Neutrophil (primary cell): ENCODE data around the gene DCN.

Experiments
- H3K27ac ChIP-seq: fragments of 200-600 bp; sonication (generic); 2 replicates; pipeline ENCODE4 v1.5.1; 2016; ENCODE audit warnings: mild to moderate bottlenecking, moderate library complexity
- H3K27me3 ChIP-seq: fragments of 200-600 bp; sonication (generic); 2 replicates; pipeline ENCODE4 v1.6.0; 2016; ENCODE audit warnings: mild to moderate bottlenecking
- H3K36me3 ChIP-seq: fragments of 200-600 bp; sonication (generic); 2 replicates; pipeline ENCODE4 v1.5.1; 2017
- H3K4me1 ChIP-seq, 2 experiments: fragments of 200-600 bp in 1 of 2; sonication (generic) in 1 of 2; 1 replicate in 1 of 2; 2 replicates in 1 of 2; pipeline versions ENCODE4 v1.5.1 to v1.6.1; 2013 to 2016; ENCODE audit warnings: low read depth in 1 of 2, low read length in 1 of 2, mild to moderate bottlenecking in 1 of 2, moderate library complexity in 1 of 2; ENCODE audit not compliant: control insufficient read depth in 1 of 2, insufficient read depth in 1 of 2
- H3K4me3 ChIP-seq, 2 experiments: fragments of 200-600 bp in 1 of 2; sonication (generic) in 1 of 2; 1 replicate in 1 of 2; 2 replicates in 1 of 2; pipeline ENCODE4 v1.5.1; 2013 to 2016; ENCODE audit warnings: low read depth in 1 of 2, low read length in 1 of 2, mild to moderate bottlenecking in 1 of 2, moderate library complexity in 1 of 2
- H3K9me3 ChIP-seq: fragments of 200-600 bp; sonication (generic); 2 replicates; pipeline ENCODE4 v1.5.1; 2016
- TF ChIP-seq, protein P1 (sequence below): fragments of 200-600 bp; sonication (generic); IDR thresholded peaks from 2 replicates; pipeline ENCODE4 v1.5.1; 2016; ENCODE audit warnings: antibody characterized with exemption

Gene DCN

DNA sequence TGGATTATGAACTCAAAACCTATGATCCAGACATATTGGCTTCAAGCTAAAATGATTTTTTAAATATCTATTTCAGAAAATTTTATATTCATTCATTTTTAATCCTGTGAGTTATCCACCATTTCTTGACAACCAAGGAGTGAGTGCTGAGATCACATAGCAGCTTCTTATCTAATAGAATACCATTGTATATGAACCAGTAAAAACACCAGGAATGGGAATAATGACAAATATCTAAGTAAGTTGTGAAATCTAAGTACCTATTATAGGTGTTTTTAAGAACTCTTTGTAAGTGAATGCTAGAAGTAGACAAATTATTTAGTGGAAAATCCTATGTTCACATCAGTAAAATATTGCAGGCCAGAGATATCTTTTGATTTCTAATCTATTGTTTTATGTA lies 79.5 kb downstream of the DCN start:
- Histone ChIP-seq H3K9me3 (no peaks in the 10 kb centered on the region), H3K4me1 (no peaks in the 10 kb centered on the region), H3K36me3 (no peaks in the 10 kb centered on the region), H3K27me3 (no peaks in the 10 kb centered on the region), H3K4me3 (no peak overlapping the region), H3K27ac (no peak overlapping the region)
- TF ChIP-seq, protein P1, sequence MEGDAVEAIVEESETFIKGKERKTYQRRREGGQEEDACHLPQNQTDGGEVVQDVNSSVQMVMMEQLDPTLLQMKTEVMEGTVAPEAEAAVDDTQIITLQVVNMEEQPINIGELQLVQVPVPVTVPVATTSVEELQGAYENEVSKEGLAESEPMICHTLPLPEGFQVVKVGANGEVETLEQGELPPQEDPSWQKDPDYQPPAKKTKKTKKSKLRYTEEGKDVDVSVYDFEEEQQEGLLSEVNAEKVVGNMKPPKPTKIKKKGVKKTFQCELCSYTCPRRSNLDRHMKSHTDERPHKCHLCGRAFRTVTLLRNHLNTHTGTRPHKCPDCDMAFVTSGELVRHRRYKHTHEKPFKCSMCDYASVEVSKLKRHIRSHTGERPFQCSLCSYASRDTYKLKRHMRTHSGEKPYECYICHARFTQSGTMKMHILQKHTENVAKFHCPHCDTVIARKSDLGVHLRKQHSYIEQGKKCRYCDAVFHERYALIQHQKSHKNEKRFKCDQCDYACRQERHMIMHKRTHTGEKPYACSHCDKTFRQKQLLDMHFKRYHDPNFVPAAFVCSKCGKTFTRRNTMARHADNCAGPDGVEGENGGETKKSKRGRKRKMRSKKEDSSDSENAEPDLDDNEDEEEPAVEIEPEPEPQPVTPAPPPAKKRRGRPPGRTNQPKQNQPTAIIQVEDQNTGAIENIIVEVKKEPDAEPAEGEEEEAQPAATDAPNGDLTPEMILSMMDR, result no peak

DNA sequence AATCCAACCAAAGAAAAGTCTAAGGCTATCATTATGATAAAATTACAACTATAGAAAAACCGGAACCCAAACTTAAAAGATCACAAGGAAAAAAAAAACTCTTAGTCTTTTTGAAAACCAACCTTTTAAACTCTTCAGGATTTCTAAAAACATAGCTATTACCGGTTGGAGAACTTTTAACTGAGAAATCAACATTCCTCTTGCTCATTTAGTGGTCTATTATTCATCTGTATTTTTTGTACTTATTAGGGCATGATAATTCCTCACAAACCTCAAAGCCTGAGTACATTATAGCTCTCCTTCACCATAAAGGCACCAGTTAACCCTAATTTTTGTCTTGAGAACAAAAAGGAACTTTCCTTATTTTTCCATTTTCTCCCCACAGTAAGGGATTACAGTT lies 81.7 kb downstream of the DCN start:
- Histone ChIP-seq H3K4me3 (no peak overlapping the region), H3K27ac (no peak overlapping the region), H3K27me3 (no peaks in the 10 kb centered on the region), H3K4me1 (no peaks in the 10 kb centered on the region), H3K36me3 (no peaks in the 10 kb centered on the region), H3K9me3 (no peaks in the 10 kb centered on the region)
- TF ChIP-seq, protein P1, result no peak

DNA sequence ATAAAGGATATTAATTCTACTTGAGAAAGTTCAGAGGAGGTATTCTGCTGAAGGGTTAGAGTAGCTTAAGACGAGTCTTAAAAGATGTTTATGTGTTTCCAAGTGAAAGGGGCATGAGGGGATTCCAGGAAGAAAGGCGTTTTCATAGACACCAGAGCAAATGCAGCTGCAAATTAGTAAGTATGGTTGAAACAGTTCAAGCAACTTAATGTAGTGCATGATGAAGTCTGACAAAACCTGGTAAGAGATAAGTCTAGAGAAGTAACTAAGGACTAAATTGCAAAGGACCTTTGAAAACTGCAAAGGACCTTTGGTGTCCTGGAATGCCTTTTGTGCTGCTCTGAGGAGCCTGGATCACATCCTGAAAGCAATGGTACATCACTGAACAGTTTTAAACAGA lies 82.8 kb downstream of the DCN start:
- Histone ChIP-seq H3K4me3 (no peak overlapping the region), H3K9me3 (no peaks in the 10 kb centered on the region), H3K27ac (no peak overlapping the region), H3K36me3 (no peaks in the 10 kb centered on the region), H3K4me1 (no peaks in the 10 kb centered on the region), H3K27me3 (no peaks in the 10 kb centered on the region)
- TF ChIP-seq, protein P1, result no peak

DNA sequence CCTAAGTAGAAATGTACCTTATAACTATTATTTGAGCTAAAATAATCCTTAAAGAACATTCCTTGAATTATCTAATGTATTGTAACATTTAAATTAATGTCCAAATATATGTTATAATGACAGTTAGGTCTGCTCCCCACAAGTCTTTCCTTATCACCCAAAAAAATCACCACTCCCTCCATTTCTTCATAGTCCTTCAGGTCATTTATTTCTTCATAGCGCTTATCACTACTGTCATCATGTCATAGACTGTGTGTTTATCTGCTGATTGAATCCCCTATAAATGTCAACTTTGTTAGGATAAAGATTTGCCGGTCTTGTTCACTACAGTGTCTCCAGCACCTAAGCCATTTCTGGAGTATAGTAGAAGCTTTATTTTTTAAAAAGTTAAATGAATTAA lies 83.3 kb downstream of the DCN start:
- TF ChIP-seq, protein P1, result no peak
- H3K27me3 ChIP-seq, result no peaks in the 10 kb centered on the region
- no peaks in the 10 kb centered on the region for H3K36me3 ChIP-seq
- H3K4me1 ChIP-seq, result no peaks in the 10 kb centered on the region
- H3K4me3 ChIP-seq, result no peak overlapping the region
- H3K9me3 ChIP-seq, result no peaks in the 10 kb centered on the region
- no peak overlapping the region for H3K27ac ChIP-seq

DNA sequence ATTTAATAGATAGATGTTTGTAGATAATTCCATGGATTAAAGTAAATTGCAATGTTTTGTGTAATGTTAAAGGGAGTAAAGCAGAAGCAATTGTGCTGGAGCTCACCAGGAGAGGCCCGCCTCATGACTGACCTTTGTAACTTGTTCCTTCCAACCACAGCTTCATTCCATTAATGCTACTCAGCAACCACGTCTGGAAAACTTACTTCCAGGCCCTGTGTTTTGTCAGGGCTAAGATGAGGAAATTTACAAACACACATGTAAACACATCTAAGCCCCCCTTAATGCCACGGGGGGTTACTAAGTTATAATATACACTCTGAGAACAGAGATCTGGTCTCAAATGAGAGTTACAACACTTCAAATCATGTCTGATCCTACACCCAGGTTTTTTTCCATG lies 83.7 kb downstream of the DCN start:
- Histone ChIP-seq H3K36me3 (no peaks in the 10 kb centered on the region), H3K27ac (no peak overlapping the region), H3K9me3 (no peaks in the 10 kb centered on the region), H3K4me3 (no peak overlapping the region), H3K27me3 (no peaks in the 10 kb centered on the region), H3K4me1 (no peaks in the 10 kb centered on the region)
- TF ChIP-seq, protein P1, result no peak

DNA sequence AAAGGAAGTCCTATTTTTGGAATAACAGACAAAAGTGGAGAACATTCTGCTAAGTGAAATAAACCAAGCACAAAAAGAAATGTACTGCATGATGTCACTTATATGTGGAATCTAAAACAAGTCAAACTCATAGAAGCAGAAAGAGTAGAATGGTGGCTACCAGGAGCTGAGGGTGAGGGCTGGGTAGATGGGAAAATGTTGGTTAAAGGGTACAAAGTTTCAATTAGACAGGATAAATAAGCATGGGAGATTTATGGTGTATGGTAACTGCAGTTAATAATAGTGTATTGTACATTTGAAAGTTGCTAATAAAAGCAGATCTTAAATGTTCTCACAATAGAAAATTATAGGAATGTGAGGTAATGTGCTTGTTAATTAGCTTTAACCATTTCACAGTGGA lies 84.2 kb downstream of the DCN start:
- Histone ChIP-seq H3K4me3 (no peak overlapping the region), H3K27ac (no peak overlapping the region), H3K9me3 (no peaks in the 10 kb centered on the region), H3K27me3 (no peaks in the 10 kb centered on the region), H3K4me1 (no peaks in the 10 kb centered on the region), H3K36me3 (no peaks in the 10 kb centered on the region)
- TF ChIP-seq, protein P1, result no peak
